ENCODE data around the gene TCAIM.

GRCh38 chr3:44329946-44330345 is 8.6 kb upstream of the TCAIM start:
- TF ChIP-seq, protein P1, sequence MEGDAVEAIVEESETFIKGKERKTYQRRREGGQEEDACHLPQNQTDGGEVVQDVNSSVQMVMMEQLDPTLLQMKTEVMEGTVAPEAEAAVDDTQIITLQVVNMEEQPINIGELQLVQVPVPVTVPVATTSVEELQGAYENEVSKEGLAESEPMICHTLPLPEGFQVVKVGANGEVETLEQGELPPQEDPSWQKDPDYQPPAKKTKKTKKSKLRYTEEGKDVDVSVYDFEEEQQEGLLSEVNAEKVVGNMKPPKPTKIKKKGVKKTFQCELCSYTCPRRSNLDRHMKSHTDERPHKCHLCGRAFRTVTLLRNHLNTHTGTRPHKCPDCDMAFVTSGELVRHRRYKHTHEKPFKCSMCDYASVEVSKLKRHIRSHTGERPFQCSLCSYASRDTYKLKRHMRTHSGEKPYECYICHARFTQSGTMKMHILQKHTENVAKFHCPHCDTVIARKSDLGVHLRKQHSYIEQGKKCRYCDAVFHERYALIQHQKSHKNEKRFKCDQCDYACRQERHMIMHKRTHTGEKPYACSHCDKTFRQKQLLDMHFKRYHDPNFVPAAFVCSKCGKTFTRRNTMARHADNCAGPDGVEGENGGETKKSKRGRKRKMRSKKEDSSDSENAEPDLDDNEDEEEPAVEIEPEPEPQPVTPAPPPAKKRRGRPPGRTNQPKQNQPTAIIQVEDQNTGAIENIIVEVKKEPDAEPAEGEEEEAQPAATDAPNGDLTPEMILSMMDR (IDR thresholded peaks at IDR 0.05), result no peak
- no peak for TF ChIP-seq POLR2A (IDR thresholded peaks at IDR 0.05)

Data from prostate gland (tissue), 2 donors.